Left colon (tissue), 2 donors: Measurements from ENCODE around the gene PNN. TPM values are rescaled to one million over a fixed set of nuclear protein-coding genes. Genes with fewer than 3 reads are reported as not detected.
"Not testable (repeated sequence)": the region's sequence is repeated elsewhere in the genome, so short reads cannot be mapped to it uniquely, and the experiment has no call there.

Source experiments
- ATAC-seq: fragments of 200-7000 bp; cut with Tn5 transposase; one replicate; pipeline ENCODE4 v1.9.1; 2020; ENCODE audit warnings: mild to moderate bottlenecking, moderate library complexity
- DNase-seq, 2 donors: peaks; one replicate each; pipeline ENCODE4 v3.0.0-alpha.2; 2020
- intact Hi-C, 2 donors: fragments of 100-400 bp; cut with DNase I in 1 of 2; cut with micrococcal nuclease in 1 of 2; formaldehyde crosslinking; loops; one replicate each; pipeline versions ENCODE4 v1.11.2 to v1.14.0; 2022; cut with DNase I, micrococcal nuclease
- total RNA-seq, 2 donors: library from RNA; stranded (reverse); fragmentation: NEBNext Ultra II Directional; extraction: Animal tissue kit (Norgen Biotek cat#: 25700); gene quantifications; one replicate each; pipeline ENCODE4 v1.2.1, GENCODE V29; 2021
- donor health status: DM: no; HTN: no; CAD: no.
- donor health status: DM: yes; HTN: yes; CAD: no.

The PNN gene
- total RNA-seq, 2 donors from 2014 or later, result 36.6 to 49.4 TPM

DNA sequence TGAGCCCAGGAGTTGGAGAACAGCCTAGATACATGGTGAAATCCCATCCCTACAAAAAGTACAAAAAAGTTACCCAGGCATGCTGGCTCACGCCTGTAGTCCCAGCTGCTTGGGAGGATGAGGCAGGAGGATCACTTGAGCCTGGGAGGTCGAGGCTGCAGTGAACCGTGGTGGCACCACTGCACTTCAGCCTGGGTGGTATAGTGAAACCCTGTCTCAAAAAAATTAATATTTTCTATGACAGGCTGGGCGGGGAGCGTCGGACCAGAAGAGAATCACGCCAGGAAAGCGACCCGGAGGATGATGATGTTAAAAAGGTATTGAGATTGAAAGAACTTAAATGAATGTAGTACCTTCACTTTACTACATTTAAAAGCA is 2.1 kb downstream of the PNN start:
- DNase-seq (no peak), ATAC-seq (no peak)
- intact Hi-C loops, result loop anchor here in 1 of 2 donors (5.0 kb wide), 1 partner anchor 90 kb away; no protein-coding TSS in a partner anchor

DNA sequence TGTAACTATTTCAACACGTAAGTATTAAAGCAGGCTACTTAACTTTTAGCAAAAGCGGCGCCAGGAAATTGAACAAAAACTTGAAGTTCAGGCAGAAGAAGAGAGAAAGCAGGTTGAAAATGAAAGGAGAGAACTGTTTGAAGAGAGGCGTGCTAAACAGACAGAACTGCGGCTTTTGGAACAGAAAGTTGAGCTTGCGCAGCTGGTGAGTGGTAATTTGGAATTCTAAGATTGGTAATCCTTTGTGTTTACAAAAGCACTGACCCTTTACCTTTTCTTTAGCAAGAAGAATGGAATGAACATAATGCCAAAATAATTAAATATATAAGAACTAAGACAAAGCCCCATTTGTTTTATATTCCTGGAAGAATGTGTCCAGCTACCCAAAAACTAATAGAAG is 4.0 kb downstream of the PNN start:
- DNase-seq (no peak), ATAC-seq (no peak)
- intact Hi-C loops, result loop anchor here in 1 of 2 donors (5.0 kb wide), 1 partner anchor 88 kb away; no protein-coding TSS in a partner anchor

DNA sequence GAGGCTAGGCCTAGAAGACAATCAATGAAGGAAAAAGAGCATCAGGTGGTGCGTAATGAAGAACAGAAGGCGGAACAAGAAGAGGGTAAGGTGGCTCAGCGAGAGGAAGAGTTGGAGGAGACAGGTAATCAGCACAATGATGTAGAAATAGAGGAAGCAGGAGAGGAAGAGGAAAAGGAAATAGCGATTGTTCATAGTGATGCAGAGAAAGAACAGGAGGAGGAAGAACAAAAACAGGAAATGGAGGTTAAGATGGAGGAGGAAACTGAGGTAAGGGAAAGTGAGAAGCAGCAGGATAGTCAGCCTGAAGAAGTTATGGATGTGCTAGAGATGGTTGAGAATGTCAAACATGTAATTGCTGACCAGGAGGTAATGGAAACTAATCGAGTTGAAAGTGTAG is 5.5 kb downstream of the PNN start:
- no peak for DNase-seq
- no peak for ATAC-seq
- intact Hi-C loops, result no loop called here

DNA sequence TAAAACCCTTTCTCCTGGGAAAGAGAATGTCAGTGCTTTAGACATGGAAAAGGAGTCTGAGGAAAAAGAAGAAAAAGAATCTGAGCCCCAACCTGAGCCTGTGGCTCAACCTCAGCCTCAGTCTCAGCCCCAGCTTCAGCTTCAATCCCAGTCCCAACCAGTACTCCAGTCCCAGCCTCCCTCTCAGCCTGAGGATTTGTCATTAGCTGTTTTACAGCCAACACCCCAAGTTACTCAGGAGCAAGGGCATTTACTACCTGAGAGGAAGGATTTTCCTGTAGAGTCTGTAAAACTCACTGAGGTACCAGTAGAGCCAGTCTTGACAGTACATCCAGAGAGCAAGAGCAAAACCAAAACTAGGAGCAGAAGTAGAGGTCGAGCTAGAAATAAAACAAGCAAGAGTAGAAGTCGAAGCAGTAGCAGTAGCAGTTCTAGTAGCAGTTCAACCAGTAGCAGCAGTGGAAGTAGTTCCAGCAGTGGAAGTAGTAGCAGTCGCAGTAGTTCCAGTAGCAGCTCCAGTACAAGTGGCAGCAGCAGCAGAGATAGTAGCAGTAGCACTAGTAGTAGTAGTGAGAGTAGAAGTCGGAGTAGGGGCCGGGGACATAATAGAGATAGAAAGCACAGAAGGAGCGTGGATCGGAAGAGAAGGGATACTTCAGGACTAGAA is 6.1 kb downstream of the PNN start:
- DNase-seq (no peak), ATAC-seq (no peak)
- intact Hi-C loops, result no loop called here

DNA sequence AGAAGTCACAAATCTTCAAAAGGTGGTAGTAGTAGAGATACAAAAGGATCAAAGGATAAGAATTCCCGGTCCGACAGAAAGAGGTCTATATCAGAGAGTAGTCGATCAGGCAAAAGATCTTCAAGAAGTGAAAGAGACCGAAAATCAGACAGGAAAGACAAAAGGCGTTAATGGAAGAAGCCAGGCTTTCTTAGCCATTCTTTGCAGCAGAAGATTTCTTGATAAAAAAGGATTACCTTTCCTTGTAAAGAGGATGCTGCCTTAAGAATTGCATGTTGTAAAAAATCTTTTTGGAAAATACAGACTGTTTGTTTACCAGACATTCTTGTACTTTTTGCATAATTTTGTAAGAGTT is 6.6 kb downstream of the PNN start:
- intact Hi-C loops, result no loop called here
- ATAC-seq (no peak), DNase-seq (no peak)

DNA sequence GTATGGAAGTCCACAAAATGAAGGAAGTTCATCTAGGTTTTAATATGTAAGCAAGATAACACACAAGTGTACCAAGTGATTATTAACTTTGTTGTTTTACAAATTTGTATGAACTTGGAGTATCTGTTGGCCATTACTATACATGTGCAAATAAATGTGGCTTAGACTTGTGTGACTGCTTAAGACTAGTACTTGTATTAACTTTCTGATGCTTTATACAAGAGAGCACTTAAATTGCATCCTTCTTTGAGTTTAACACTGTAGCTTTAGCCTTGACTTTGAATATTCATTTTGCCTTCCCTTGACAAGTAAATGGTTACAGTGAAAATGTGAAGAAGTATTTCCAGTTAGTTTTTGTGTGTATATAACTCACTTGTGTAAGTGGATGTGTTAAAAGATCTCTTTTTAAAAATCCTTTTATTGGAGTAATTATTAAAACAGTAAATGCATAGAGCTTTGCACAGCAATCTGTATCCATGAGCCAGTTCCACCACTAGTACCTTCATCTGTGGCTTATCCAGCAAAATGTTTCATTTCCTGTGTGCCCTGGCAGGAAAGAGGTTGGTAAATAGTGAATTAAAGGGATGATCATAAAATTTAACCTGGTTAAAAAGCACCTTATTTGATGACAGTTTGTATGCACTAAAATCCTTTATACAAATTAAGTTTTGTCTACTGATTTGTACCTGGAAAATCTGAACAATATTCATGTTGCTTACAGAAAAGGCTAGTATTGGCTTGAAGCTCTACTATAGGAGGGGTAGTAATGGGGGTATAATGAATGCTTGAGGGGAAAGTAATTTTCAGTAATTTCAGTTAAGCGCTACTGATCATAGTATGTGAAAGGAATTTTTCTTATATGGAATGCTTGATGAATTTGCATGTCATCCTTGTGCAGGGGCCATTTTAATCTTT is 8.0 kb downstream of the PNN start:
- intact Hi-C loops, result no loop called here
- DNase-seq (no peak), ATAC-seq (no peak)

DNA sequence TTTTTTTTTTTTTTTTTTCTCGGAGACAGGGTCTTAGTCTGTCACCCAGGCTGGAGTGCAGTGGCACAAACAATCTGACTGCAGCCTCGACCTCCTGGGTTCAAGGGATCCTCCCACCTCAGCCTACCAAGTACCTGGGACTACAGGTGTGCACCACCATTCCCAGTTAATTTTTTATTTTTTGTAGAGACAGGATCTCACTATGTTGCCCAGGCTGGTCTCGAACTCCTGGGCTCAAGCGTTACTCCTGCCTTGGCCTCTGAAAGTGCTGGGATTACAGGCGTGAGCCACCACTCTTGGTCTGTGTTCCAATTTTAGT is 8.6 kb downstream of the PNN start:
- intact Hi-C loops, ATAC-seq, DNase-seq: not testable (repeated sequence)

DNA sequence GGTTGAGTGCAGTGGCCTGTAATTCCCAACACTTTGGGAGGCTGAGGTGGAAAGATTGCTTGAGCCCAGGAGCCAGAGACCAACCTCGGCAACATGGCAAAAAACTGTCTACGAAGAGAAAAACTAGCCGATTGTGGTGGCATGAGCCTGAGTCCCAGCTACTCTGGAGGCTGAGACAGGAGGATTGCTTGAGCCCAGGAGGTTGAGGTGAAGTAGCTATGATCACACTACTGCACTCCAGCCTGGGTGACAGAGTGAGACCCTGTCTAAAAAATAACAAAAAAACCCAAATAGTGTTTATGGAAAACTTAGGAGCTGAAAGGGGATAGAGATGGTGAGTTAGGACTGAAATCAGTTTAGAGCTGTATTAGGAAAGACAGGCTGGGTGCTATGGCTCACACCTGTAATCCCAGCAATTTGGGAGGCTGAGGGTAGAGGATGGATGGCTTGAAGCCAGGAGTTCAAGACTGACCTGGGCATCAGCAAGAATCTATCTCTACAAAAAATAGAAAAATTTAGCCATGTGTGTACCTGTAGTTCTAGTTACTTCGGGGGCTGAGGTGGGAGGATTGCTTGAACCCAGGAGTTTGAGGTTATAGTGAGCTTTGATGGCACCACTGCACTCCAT is 9.7 kb downstream of the PNN start:
- ATAC-seq (peak; percentile 15), DNase-seq (no peak)
- intact Hi-C loops, result no loop called here

DNA sequence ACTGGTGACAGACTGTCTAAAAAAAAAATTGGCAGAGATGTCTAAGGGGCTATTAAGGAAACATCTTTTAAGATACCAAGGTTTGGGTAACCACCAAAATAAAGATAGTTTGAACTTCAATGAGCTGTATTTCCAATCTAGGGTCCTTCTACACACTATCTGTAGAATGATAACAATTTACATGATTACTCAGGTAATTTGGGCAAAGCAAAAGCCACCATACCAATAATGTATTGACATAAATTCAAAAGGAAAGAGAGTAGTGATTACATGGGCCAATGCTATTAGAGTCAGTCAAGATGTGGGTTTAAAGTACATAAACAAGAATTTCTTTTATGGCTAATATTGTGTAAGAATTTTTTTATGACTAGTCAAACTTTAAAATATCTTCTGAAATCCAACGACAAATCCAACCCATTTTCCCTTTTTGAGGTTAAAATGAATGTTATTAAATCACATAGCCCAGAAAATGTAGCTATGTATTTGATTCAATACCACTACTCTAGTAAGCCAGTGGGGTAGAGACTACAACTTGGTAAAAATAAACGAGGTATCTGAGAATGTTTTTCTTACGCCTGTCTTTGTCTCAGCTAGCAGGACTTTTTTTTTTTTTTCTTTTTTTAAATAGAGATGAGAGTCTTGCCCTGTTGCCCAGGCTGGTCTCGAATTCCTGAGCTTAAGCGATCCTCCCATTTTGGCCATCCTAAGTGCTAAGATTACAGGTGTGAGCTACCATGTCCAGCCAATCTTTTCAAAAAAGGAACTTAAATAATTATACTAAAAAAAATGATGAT is 10.4 kb downstream of the PNN start:
- DNase-seq (no peak), ATAC-seq (no peak)
- intact Hi-C loops, result no loop called here

DNA sequence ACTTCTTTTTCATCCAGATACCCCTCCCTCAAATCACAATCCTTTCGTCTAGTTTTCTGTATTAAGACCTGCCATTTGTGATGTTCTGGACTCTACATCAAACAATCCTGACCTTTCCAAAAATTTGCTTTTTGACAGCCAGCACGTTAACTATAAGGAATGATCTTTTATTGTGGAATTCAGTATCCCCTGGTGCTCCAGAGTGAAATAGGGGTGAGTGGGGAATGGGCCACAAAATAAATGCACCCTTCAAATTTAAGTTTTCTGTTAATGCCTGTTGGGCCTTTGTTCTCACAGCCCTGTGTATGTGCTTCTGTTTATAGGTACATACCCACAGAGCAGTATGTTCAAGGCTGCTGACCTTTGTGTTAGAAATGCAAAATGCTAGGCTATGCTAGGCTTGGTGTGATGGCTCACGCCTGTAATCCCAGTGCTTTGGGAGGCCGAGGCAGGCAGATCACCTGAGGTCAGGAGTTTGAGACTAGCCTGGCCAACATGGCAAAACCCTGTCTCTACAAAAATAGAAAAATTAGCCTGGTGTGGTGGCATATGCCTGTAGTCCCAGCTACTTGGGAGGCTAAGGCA is 12.0 kb downstream of the PNN start:
- ATAC-seq, result no peak
- no peak for DNase-seq
- intact Hi-C loops, result no loop called here

DNA sequence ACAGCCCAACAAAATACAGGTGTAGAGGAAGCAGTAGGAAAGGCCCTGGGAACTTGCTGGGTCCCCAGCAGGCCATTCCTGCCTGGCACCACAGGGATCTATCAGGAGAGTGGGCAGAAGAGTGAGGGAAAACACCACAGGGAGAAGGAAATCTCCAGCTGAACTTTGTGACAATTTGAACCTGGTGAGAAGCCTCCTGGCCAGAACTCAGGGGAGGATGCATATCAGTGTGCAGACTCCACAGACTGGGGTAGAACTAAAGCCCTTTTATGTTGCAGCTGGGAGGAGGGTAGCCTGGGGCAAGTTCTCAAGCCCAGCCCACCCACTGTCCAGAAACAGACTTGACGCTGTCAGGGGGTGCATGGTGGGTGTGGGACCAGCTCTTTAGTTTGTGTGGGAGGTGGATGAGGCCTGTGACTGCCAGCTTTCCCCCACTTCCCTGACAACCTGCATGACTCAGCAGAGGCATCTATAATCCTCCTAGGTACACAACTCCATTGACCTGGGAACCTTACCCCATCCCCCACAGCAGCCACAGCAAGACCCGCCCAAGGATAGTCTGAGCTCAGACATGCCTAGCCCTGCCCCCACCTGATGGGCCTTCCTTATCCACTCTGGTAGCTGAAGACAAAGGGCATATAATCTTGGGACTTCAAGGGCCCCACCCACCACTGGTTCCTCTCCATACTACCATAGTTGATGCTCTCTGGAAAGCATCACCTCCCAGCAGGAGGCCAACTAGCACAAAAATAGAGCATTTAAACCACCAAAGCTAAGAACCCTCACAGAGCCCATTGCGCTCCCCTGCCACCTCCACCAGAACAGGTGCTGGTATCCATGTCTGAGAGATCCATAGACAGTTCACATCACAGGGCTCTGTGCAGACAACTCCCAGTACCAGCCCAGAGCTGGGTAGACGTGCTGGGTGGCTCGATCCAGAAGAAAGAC is 28.9 kb downstream of the PNN start:
- DNase-seq (peak; percentile 68 to 80), ATAC-seq (peak; percentile 82)
- intact Hi-C loops, result no loop called here

DNA sequence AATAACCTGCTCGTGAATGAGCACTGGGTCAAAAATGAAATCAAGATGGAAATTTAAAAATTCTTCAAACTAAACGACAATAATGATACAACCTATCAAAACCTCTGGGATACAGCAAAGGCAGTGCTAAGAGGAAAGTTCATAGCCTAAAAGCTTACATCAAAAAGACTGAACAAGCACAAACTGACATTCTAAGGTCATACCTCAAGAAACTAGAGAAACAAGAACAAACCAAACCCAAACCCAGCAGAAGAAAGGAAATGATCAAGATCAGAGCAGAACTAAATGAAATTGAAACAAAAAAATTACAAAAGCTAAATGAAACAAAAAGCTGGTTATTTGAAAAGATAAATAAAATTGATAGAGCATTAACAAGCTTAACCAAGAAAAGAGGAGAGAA is 32.4 kb downstream of the PNN start:
- ATAC-seq, DNase-seq, intact Hi-C loops: not testable (repeated sequence)

DNA sequence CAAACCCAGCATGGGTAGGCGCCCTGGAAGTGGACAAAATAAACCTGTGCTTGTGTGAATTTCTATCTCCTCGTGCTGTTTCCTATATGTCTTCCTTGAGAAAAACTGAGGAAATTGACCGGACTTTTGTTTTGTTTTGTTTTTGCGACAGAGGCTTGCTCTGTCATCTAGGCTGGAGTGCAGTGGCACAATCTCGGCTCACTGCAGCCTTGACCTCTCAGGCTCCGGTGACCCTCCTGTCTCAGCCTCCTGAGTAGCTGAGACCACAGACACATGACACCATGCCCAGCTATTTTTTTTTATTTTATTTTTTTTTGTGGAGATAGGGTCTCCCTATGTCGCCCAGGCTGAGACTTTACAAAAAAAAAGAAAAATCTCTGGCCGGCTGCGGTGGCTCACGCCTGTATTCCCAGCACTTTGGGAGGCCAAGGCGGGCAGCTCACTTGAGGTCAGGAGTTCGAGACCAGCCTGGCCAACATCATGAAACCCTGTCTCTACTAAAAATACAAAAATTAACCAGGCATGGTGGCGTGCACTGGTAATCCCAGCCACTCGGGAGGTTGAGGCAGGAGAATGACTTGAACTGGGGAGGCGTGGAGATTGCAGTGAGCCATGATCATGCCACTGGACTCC is 36.2 kb downstream of the PNN start:
- DNase-seq, result no peak
- intact Hi-C loops, result no loop called here

DNA sequence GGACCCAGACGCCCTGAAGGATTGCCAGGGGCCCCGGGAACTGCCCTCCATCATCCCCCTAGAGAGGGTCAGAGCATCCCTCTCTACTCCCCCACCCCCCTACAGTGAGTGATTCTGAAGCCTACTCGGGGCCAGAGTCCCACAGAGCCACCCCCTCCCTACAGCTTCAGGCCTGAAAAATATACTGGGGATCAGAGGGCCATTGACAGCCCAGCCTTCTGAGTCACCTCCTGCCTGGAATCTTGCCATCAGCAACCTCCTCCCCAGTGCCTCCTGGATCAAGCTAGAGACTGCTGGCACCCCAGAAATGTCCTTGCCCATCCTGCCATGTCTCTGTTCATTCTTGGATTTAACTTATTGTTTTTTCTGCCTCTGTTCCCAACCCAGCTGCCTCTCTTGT is 37.0 kb downstream of the PNN start:
- ATAC-seq, result peak; percentile 37
- DNase-seq, result no peak
- intact Hi-C loops, result no loop called here

More for the DNA sequence above, 36.2 kb downstream of the PNN start:
- no peak for ATAC-seq

DNA sequence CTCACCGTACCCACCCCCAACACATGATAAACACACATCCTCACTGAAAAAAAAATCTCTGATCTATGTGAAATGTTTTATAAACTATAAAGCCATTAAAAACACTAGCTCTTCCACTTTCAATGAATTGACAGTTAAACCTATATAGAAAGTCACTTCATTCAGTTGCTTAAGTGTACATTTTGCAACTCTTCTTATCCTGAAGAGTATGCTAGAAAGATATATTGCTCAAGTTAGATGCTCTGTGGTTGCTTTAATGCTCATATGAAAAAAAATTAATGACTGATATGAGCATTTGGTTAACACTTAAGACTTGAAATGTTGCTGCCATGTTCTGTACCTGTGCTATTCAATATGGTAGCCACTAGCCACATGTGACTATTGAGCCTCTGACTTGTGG is 37.6 kb downstream of the PNN start:
- intact Hi-C loops, result no loop called here
- ATAC-seq (no peak), DNase-seq (no peak)

DNA sequence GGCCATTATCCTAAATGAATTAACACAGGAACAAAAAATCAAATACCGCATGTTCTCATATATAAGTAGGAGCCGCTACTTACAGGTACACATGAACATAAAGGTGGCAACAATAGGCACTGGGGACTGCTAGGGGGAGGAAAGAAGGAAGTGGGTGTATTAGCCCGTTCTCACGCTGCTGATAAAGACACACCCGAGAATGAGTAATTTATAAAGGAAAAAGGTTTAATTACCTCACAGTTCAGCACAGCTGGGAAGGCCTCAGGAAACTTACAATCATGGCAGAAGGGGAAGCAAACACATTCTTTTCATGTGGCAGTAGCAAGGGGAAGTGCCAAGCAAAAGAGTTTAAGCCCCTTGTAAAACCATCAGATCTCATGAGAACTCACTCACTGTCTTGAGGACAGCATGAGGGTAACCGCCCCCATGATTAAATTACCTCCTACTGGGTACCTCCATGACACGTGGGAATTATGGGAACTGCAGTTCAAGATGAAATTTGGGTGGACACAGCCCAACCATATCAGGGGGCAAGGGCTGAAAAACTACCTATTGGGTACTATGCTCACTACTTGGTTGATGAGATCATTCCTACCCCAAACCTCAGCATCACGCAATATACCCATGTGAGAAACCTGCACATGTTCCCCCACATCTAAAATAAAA is 42.3 kb downstream of the PNN start:
- DNase-seq (no peak), ATAC-seq (peak; percentile 44)
- intact Hi-C loops, result no loop called here
